GM18519 (cell line): Measurements from ENCODE around the gene PRMT9.

Source experiments
- ATAC-seq: cut with Tn5 transposase; IDR thresholded peaks from one replicate; pipeline ENCODE4 v1.9.1; 2021; ENCODE audit warnings: mild to moderate bottlenecking, moderate library complexity; ENCODE audit not compliant: unreplicated experiment, low FRiP score

Gene PRMT9

DNA sequence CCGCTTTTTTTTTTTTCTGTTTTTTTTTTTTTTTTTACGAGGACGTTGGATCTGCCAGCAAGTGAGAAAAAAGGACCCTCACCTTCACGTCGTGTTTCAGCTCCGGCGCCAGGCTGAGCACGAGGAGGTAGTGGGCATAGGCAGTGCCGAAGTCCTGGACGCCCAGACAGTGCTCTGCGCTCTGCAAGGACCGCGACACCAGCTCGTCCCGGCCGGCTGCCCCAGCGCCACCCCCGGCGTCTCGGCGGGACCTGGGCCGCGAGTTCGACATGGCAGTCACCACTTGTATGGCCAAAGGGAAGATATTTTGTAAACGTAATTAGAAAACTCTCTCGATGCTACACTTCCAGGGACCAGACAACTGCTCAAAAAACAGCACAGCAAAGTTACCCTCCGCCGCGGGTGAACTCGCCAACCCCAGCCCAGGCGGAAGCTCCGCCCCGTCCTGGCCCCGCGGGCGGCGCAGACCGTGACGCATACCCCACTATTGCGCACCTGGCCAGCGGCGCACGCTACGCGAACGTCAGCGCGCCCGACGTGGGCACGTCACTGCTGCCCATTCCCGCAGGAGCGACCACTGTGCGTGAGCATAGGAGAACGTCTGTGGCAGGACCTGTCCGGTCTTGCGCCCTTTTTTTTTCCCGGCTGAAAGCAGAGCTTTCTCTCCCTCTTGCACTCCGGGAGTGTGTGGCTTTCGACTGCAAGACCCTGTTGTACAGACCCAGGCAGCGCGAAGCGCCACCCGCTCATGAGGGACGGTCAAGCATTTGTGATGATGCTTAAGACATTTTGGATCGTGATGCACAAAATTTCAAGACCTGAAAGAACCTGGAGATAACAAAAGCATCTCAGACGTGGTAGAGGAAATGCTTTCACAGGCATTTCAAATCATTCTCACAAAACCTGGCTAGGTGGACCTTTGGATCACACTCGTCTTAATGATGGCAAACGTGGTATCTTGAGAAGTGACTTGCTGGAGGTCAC lies at the start of gene PRMT9:
TSS of gene PRMT9 (minus strand) at position 447 of the 984 bp plus-strand sequence. CDS start at position 271, 176 bp downstream.
- peak; percentile 100 for ATAC-seq

- ATAC-seq = no peak
Measured at GRCh38 chr4:147732518-147733235, 48.7 kb upstream of the PRMT9 start.

GRCh38 chr4:147731580-147732517 lies 47.9 kb upstream of the PRMT9 start, which contains the start of gene ARHGAP10:
Gene ARHGAP10 (plus strand): TSS chr4:147732088. CDS start chr4:147732302, 214 bp downstream.
- peak; percentile 38 for ATAC-seq

GRCh38 chr4:147730333-147730732 lies 46.4 kb upstream of the PRMT9 start:
- no peak for ATAC-seq

GRCh38 chr4:147727476-147728028 lies 43.6 kb upstream of the PRMT9 start:
- ATAC-seq = no peak

DNA sequence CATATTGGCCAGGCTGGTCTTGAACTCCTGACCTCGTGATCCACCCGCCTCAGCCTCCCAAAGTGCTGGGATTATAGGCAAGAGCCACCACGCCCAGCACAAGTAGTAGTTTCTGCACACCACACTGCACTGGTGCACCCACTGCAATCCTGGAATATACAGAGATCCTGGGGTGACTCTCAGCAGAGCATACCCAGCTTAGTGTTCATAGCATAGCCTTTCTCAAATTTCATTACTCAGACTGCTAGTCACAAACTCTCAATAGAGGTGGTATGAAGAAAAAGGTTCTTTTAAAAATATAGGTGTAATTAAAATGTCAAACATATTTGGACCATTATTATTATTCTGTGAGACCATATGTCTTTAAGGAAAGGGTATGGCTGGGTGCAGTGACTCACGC lies 41.7 kb upstream of the PRMT9 start:
- ATAC-seq = no peak

DNA sequence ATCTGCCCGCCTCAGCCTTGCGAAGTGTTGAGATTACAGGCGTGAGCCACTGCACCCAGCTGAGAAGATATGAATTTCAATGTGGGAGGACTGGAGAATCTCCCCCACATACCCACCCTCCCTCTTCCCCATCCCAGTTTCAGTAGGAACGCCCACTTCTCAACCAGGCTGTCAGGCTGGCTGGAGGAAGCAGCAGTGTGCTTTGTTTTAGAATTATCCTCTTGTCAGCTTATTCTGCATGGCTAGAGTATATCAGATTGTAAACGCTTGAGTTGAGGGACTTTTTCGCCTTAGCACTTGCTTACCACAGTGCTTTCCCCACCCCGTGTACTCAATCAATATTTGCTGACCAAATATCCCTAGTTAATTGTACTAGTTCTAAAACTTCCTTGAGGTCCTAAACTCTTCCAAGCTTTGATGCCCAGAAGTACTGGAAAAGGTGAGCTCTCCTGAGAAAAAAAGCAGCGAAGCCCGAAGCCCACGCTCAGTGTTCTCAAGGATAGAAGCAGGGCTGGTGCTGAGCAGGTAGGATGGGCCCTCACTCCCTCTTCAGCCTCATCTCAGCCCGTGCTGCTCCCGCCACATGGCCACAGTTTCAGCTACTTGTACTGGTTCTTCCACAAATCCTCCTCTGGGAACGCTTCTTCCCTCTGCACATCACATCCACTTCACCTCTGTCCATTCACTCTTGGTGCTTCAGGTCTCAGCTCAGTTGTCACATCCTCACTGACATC lies 40.7 kb upstream of the PRMT9 start:
- ATAC-seq = no peak

DNA sequence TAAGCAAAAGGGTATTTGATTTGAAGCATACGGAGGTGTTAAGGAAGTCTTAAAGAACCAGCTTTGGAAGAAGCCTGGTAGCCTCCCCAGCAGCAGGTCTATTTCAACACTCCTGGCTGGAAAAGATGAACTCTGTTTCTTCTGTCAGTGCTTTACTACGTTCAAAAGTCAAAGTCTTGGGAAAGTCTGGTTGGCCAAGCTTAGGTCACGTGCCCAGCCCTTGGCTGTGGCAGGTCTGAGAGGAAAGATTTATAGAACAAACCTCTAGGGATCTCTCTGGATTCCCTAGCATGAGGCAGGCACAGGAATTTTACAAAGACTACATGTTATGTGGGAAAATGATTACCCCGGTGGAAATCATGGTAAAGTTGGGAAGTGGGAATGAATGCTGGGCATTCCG lies 39.4 kb upstream of the PRMT9 start:
- no peak for ATAC-seq

GRCh38 chr4:147717878-147718277 lies 33.9 kb upstream of the PRMT9 start:
- peak; percentile 76 for ATAC-seq

DNA sequence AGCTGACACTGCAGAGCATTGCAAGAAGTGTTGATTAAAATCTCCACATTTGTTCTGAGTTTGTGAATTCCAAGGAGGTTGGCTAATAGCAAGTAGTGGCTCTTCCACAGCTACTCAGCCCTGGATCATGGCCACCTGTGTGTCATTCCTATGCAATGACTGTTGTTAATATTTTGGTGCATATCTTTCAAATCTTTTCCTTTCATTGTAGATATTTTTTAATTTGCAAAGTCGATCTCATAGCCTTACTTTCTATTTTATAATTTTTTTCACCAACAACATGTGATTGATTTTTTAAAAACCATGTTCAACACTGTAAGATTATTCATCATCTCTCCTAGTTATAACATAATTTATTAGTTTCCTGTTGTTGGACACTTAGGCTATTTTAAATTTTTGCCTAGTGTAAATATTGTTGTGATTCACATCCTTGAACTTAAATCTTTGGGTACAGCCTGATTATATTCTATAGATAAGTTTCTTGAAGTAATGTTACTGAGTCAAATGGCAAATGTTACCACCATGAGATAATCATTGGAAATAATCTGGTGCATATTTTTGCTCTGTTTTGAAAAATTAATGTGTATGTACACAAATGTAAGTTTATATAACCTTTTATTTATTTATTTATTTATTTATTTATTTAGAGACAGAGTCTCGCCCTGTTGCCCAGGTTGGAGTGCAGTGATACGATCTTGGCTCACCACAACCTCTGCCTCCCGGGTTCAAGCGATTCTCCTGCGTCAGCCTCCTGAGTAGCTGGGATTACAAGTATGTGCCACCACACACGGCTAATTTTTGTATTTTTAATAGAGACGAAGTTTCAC lies 30.8 kb upstream of the PRMT9 start:
- no peak for ATAC-seq

DNA sequence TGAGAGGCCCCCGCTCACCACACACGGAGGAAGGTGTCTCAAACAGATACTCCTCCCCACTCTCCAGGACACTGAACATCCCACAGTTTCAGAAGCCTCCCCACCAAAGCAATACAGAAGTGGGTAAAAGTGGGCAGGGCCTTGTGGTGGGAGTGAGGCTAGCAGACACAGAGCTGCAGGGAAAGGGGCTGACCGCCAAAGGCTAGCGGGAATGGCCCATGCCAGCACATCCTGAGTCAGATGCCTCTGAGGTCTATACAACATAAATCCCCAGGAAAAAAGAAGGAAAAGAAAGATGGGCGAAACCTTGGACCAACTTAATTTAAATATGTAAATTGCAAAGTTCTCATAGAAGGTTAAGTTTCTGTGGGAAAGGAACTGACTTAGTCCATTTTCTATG lies 26.0 kb upstream of the PRMT9 start:
- no peak for ATAC-seq

- ATAC-seq = peak; percentile 63
Measured at GRCh38 chr4:147707892-147708672, 24.1 kb upstream of the PRMT9 start.

DNA sequence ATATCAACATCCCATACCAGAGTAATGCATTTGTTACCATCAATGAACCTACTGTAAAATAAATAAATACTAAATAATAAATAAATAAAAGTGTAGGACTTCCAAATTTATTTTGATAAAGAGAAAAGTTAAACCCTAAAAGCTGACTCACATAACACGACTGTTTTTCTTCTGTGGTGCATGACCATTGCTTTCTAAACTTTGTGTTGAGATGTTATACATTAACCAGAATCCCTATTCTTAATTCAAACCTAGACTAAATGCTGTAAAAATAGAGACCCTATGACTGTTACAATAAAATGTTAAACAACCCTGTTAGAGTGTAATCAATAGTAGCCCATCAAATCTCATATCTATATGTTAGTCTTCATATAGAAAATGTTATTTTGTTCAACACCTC lies 20.9 kb upstream of the PRMT9 start:
- ATAC-seq = no peak

- no peak for ATAC-seq
Measured at GRCh38 chr4:147696866-147697265, 12.9 kb upstream of the PRMT9 start.

- ATAC-seq = no peak
Measured at GRCh38 chr4:147693218-147693617, 9.3 kb upstream of the PRMT9 start.

DNA sequence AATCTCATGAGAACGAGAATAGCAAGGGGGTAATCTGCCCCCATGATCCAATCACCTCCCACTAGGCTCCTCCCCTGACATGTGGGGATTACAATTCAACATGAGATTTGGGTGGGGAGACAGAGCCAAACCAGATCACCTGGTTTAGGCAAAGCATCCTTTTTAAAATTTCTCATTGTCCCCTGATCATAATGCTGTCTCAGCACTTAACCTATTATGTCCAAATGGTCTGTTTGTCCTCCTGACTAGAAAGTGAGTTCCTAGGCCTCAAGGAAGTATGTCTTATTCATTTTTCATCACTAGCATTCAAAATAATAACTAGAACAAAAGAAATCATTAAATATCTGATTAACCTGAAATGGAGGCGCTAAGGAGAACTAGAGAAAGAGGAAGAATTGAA lies 7.9 kb upstream of the PRMT9 start:
- no peak for ATAC-seq

- no peak for ATAC-seq
Measured at GRCh38 chr4:147689067-147689466, 5.1 kb upstream of the PRMT9 start.

DNA sequence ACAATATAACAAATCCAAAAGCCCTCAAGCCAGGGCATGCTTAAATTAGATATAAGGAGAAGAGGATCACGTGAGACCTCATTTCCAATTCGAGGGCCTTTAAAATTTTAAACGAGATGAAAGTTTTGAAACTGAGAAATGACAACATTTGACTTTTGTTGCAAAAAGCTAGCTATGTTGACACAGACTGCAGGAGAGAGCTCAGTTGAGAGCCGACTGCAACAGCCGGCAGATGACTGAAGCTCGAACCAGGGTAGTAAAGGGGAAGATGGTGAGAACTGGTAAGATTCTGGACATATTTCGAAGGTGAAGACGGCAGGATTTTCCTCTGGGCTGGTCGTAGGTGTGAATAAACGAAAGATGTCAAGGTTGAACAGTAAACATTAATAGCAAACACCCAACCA lies 773 bp downstream of the PRMT9 start:
- ATAC-seq = no peak
